Type B pancreatic cell (in vitro differentiated cells): Measurements from ENCODE around the gene MS4A6A. TPM values are rescaled to one million over a fixed set of nuclear protein-coding genes. Genes with fewer than 3 reads are reported as not detected.
"Not testable (repeated sequence)": the region's sequence is repeated elsewhere in the genome, so short reads cannot be mapped to it uniquely, and the experiment has no call there.

ENCODE experiments used
- DNase-seq: peaks from one replicate; pipeline ENCODE4 v3.0.0; 2021; ENCODE audit warnings: mixed read lengths; ENCODE audit not compliant: unreplicated experiment; ENCODE audit errors: extremely low spot score
- H3K27ac Mint-ChIP-seq: 2 replicates; pipeline ENCODE4 v1.8.0; 2021; ENCODE audit warnings: mild to moderate bottlenecking, mixed read lengths
- H3K27me3 Mint-ChIP-seq: 2 replicates; pipeline ENCODE4 v1.8.0; 2021; ENCODE audit warnings: mixed read lengths
- H3K36me3 Mint-ChIP-seq: 2 replicates; pipeline ENCODE4 v1.8.0; 2021; ENCODE audit warnings: mixed read lengths
- H3K4me1 Mint-ChIP-seq: one replicate; pipeline ENCODE4 v1.8.0; 2021; ENCODE audit warnings: mixed read lengths; ENCODE audit not compliant: unreplicated experiment
- H3K4me3 Mint-ChIP-seq: 2 replicates; pipeline ENCODE4 v1.8.0; 2021; ENCODE audit warnings: mild to moderate bottlenecking, mixed read lengths
- H3K9me3 Mint-ChIP-seq: 2 replicates; pipeline ENCODE4 v1.8.0; 2021; ENCODE audit warnings: mixed read lengths
- CTCF ChIP-seq: fragments of 200-600 bp; sonication (generic); conservative IDR thresholded peaks from 2 replicates; pipeline ENCODE4 v1.5.0; 2021; ENCODE audit warnings: antibody characterized with exemption, mild to moderate bottlenecking
- total RNA-seq: library from RNA; stranded (reverse); gene quantifications from 2 replicates; pipeline ENCODE4 v1.2.1, GENCODE V29; 2021; ENCODE audit warnings: low replicate concordance

Gene MS4A6A
- total RNA-seq, 1 donor from 2014 or later, result 4.2 TPM

GRCh38 chr11:60143768-60144167, 39.1 kb downstream of the MS4A6A start:
- TF ChIP-seq CTCF, result no peak
- no peaks in the 10 kb centered on the region for H3K36me3 Mint-ChIP-seq
- H3K27ac Mint-ChIP-seq, result no peak overlapping the region
- H3K9me3 Mint-ChIP-seq, result no peaks in the 10 kb centered on the region
- H3K27me3 Mint-ChIP-seq, result no peaks in the 10 kb centered on the region
- DNase-seq, result no peak
- H3K4me1 Mint-ChIP-seq, result no peaks in the 10 kb centered on the region
- no peak overlapping the region for H3K4me3 Mint-ChIP-seq

- H3K36me3 Mint-ChIP-seq, result no peaks in the 10 kb centered on the region
- H3K9me3 Mint-ChIP-seq, result no peaks in the 10 kb centered on the region
- no peak for TF ChIP-seq CTCF
- H3K27ac Mint-ChIP-seq, result no peak overlapping the region
- H3K4me3 Mint-ChIP-seq, result no peak overlapping the region
- no peak for DNase-seq
- H3K27me3 Mint-ChIP-seq, result no peaks in the 10 kb centered on the region
- no peaks in the 10 kb centered on the region for H3K4me1 Mint-ChIP-seq
Measured at GRCh38 chr11:60133917-60134316, 49.0 kb downstream of the MS4A6A start.

GRCh38 chr11:60131912-60132311, 51.0 kb downstream of the MS4A6A start:
- Mint-ChIP-seq H3K9me3 (no peaks in the 10 kb centered on the region), H3K4me1 (no peaks in the 10 kb centered on the region), H3K27ac (no peak overlapping the region), H3K4me3 (no peak overlapping the region), H3K27me3 (no peaks in the 10 kb centered on the region), H3K36me3 (no peaks in the 10 kb centered on the region)
- TF ChIP-seq CTCF, result no peak
- DNase-seq, result no peak

- no peaks in the 10 kb centered on the region for H3K9me3 Mint-ChIP-seq
- no peaks in the 10 kb centered on the region for H3K36me3 Mint-ChIP-seq
- no peak for DNase-seq
- no peak overlapping the region for H3K27ac Mint-ChIP-seq
- no peaks in the 10 kb centered on the region for H3K4me1 Mint-ChIP-seq
- no peaks in the 10 kb centered on the region for H3K27me3 Mint-ChIP-seq
- H3K4me3 Mint-ChIP-seq, result no peak overlapping the region
- peak; percentile 68 for TF ChIP-seq CTCF
Measured at GRCh38 chr11:60130496-60130895, 52.4 kb downstream of the MS4A6A start.

GRCh38 chr11:60129853-60130252, 53.0 kb downstream of the MS4A6A start:
- no peaks in the 10 kb centered on the region for H3K4me1 Mint-ChIP-seq
- no peak for TF ChIP-seq CTCF
- DNase-seq, result no peak
- no peaks in the 10 kb centered on the region for H3K27me3 Mint-ChIP-seq
- H3K4me3 Mint-ChIP-seq, result no peak overlapping the region
- no peaks in the 10 kb centered on the region for H3K9me3 Mint-ChIP-seq
- H3K27ac Mint-ChIP-seq, result no peak overlapping the region
- no peaks in the 10 kb centered on the region for H3K36me3 Mint-ChIP-seq

- H3K36me3 Mint-ChIP-seq, result not testable (repeated sequence)
Measured at GRCh38 chr11:60128866-60129265, 54.0 kb downstream of the MS4A6A start.

More at GRCh38 chr11:60128866-60129265, 54.0 kb downstream of the MS4A6A start:
- not testable (repeated sequence) for H3K9me3 Mint-ChIP-seq, DNase-seq, H3K4me3 Mint-ChIP-seq, H3K27me3 Mint-ChIP-seq, H3K4me1 Mint-ChIP-seq, H3K27ac Mint-ChIP-seq
